ENCODE measurements around the gene NDUFB8. TPM values are rescaled to one million over a fixed set of nuclear protein-coding genes. Genes with fewer than 3 reads are reported as not detected.

The NDUFB8 gene
- total and polyA plus RNA-seq, 11 donors = 264 to 1,192 (median 417) TPM

DNA sequence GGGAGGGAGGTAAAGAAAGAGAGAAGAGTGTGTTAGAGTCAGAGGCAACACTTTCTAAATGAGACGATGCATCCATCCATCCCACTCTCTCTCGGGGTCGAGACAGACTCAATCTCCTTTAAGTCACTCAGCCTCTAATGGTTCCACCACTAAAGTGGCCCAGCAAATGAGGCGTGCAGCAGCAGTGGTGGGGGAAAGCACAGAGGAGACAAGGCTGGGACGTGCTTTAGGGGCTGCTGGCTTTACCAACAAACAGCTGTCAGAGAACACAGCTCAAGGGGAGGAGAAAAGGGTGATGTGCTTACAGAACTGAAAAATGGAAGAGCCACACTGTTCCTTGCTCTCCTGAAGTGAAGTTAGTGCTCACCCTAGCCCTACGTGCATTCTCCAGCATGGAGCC, 5.5 kb downstream of the NDUFB8 start:
- Histone ChIP-seq H3K27ac (no peak overlapping the region), H3K4me3 (no peak overlapping the region), H3K4me1 (peaks cover 0 to 33% (median 16%) of the 10 kb centered on the region in 12 donors), H3K27me3 (peaks cover 0 to 4% (median 0%) of the 10 kb centered on the region in 9 donors), H3K9me3 (no peaks in the 10 kb centered on the region), H3K36me3 (peaks cover 0 to 61% (median 51%) of the 10 kb centered on the region in 9 donors)
- 82 to 88% (median 88%) methylated on average over 6 of the region's 6 CpGs for WGBS, 4 donors
- no peak for ATAC-seq
- intact Hi-C loops (cut with DNase I) = loop anchor here in 1 of 10 donors (5.0 kb wide), 1 partner anchor 187 kb away; no protein-coding TSS in a partner anchor
- DNase-seq = no peak
- TF ChIP-seq POLR2A (IDR thresholded peaks at IDR 0.05) (no peak), CTCF (IDR thresholded peaks at IDR 0.05) (no peak)

GRCh38 chr10:100522945-100523344, 6.7 kb downstream of the NDUFB8 start:
- Histone ChIP-seq H3K27me3 (peaks cover 0 to 5% (median 0%) of the 10 kb centered on the region in 9 donors), H3K4me3 (no peak overlapping the region), H3K4me1 (peaks cover 0 to 31% (median 15%) of the 10 kb centered on the region in 12 donors), H3K9me3 (no peaks in the 10 kb centered on the region), H3K27ac (no peak overlapping the region), H3K36me3 (peaks cover 0 to 59% (median 48%) of the 10 kb centered on the region in 9 donors)
- 91 to 97% (median 93%) methylated on average over 9 of the region's 9 CpGs for WGBS, 4 donors
- no peak for TF ChIP-seq POLR2A (IDR thresholded peaks at IDR 0.05)
- TF ChIP-seq CTCF (IDR thresholded peaks at IDR 0.05) = no peak
- ATAC-seq (no peak), DNase-seq (no peak)
- intact Hi-C loops (cut with DNase I) = loop anchor here in 1 of 10 donors (5.0 kb wide), 1 partner anchor 186 kb away; no protein-coding TSS in a partner anchor

DNA sequence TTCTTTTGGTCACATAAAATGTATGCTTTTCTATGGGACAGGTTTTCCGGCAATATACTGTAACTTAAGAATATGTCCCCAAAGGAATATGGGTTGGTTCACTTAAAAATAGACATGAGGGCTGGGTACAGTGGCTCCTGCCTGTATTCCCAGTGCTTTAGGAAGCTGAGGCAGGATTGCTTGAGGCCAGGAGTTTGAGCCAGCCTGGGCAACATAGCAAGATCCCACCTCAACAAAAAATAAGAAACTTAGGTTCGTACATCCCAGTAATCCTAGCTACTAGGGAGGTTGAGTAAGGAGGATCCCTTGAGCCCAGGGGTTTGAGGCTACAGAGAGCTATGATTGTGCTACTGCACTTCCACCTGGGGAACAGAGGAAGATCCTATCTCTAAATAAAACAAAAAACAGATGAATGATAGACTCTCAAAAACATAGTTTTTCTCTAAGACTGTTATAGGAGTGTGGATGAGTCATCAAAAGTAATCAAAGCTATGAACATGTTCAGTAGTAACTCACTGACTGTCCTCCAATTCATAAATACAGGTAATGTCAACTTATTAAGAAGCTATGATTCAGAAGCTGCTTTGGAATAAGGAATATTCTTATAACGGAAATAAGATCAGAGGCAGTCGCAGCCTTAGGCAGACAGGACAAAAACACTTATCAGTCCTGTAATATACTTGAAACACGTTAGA, 7.4 kb downstream of the NDUFB8 start:
- intact Hi-C loops (cut with DNase I) = loop anchor here in 1 of 10 donors (5.0 kb wide), 1 partner anchor 185 kb away; no protein-coding TSS in a partner anchor
- DNase-seq (no peak), ATAC-seq (no peak)
- WGBS, 4 donors = 79 to 87% (median 80%) methylated on average over 5 of the region's 5 CpGs
- Histone ChIP-seq H3K4me1 (peaks cover 0 to 24% (median 10%) of the 10 kb centered on the region in 12 donors), H3K4me3 (no peak overlapping the region), H3K36me3 (peaks cover 0 to 52% (median 42%) of the 10 kb centered on the region in 9 donors), H3K27ac (no peak overlapping the region), H3K9me3 (no peaks in the 10 kb centered on the region), H3K27me3 (peaks cover 0 to 5% (median 0%) of the 10 kb centered on the region in 9 donors)
- TF ChIP-seq POLR2A (IDR thresholded peaks at IDR 0.05) (no peak), CTCF (IDR thresholded peaks at IDR 0.05) (no peak)

- Histone ChIP-seq H3K4me1 (peaks cover 0 to 18% (median 10%) of the 10 kb centered on the region in 12 donors), H3K9me3 (no peaks in the 10 kb centered on the region), H3K4me3 (no peak overlapping the region), H3K36me3 (peaks cover 0 to 38% (median 33%) of the 10 kb centered on the region in 9 donors), H3K27ac (no peak overlapping the region), H3K27me3 (peaks cover 0 to 5% (median 0%) of the 10 kb centered on the region in 9 donors)
- TF ChIP-seq CTCF (IDR thresholded peaks at IDR 0.05) = no peak
- no peak for TF ChIP-seq POLR2A (IDR thresholded peaks at IDR 0.05)
- ATAC-seq (no peak), DNase-seq (no peak)
- WGBS, 4 donors = 81 to 86% (median 85%) methylated on average over 3 of the region's 3 CpGs
- intact Hi-C loops (cut with DNase I) = loop anchor here in 1 of 10 donors (5.0 kb wide), 1 partner anchor 184 kb away; no protein-coding TSS in a partner anchor
Measured at GRCh38 chr10:100520811-100521210, 8.9 kb downstream of the NDUFB8 start.
